Right atrium auricular region (tissue), 2 donors: Measurements from ENCODE around the gene INHBE. TPM values are rescaled to one million over a fixed set of nuclear protein-coding genes. Genes with fewer than 3 reads are reported as not detected.

ENCODE experiments used
- DNase-seq: peaks from one replicate; pipeline ENCODE4 v3.0.0-alpha.2; 2019; ENCODE audit warnings: low spot score
- H3K27ac ChIP-seq, 2 donors: fragments of 200-600 bp; sonication (generic); 1 replicate in 1 of 2; 2 replicates in 1 of 2; pipeline ENCODE4 v1.5.1; 2016 to 2019
- H3K27me3 ChIP-seq, 2 donors: fragments of 200-600 bp; sonication (generic); one replicate each; pipeline versions ENCODE4 v1.5.1 to v1.6.0; 2017 to 2019
- H3K36me3 ChIP-seq: fragments of 200-600 bp; sonication (generic); one replicate; pipeline ENCODE4 v1.5.1; 2016
- H3K4me1 ChIP-seq, 2 donors: fragments of 200-600 bp; sonication (generic); one replicate each; pipeline versions ENCODE4 v1.5.1 to v1.6.0; 2017 to 2019
- H3K4me3 ChIP-seq, 2 donors: fragments of 200-600 bp; sonication (generic); 1 replicate in 1 of 2; 2 replicates in 1 of 2; pipeline ENCODE4 v1.5.1; 2017 to 2019; ENCODE audit warnings: mild to moderate bottlenecking in 1 of 2, moderate library complexity in 1 of 2
- H3K9me3 ChIP-seq, 2 donors: fragments of 200-600 bp; sonication (generic); one replicate each; pipeline ENCODE4 v1.5.1; 2019
- total RNA-seq, 2 donors: library from RNA; depleted of rRNA; stranded (reverse); fragments of >200 nt; gene quantifications; one replicate each; pipeline ENCODE4 v1.1.0, GENCODE V29; 2016
- TF ChIP-seq, protein P1 (sequence below), 2 donors: fragments of 200-600 bp; sonication (generic); IDR thresholded peaks; one replicate each; pipeline ENCODE4 v1.5.1; 2019; ENCODE audit warnings: antibody characterized with exemption in 2 of 2

Gene INHBE
- total RNA-seq, 2 donors from 2014 or later: not detected

DNA sequence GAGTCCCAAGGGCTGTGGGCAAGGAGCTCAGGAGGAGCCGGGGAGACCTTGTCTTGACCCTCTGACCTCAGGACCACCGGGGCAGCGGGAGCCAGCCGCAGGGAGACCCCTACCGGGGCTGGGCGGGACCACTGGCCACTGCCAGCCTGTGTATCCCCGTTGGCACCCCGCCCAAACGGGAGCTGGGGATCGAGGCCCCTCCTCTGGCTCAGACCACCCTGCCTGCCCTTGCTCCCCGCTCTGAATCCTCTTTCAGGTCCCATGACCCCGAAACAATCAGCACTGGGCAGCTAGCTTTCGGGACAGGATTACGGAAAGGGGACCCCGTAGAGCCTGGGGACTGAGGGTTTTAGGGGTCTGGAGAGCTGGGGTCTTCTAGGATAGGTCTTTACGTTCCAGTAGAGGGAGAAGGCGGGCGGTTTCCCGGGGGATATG is 5.8 kb downstream of the INHBE start:
- TF ChIP-seq, protein P1, sequence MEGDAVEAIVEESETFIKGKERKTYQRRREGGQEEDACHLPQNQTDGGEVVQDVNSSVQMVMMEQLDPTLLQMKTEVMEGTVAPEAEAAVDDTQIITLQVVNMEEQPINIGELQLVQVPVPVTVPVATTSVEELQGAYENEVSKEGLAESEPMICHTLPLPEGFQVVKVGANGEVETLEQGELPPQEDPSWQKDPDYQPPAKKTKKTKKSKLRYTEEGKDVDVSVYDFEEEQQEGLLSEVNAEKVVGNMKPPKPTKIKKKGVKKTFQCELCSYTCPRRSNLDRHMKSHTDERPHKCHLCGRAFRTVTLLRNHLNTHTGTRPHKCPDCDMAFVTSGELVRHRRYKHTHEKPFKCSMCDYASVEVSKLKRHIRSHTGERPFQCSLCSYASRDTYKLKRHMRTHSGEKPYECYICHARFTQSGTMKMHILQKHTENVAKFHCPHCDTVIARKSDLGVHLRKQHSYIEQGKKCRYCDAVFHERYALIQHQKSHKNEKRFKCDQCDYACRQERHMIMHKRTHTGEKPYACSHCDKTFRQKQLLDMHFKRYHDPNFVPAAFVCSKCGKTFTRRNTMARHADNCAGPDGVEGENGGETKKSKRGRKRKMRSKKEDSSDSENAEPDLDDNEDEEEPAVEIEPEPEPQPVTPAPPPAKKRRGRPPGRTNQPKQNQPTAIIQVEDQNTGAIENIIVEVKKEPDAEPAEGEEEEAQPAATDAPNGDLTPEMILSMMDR (IDR thresholded peaks at IDR 0.05): no peak
- no peaks in the 10 kb centered on the region for H3K27me3 ChIP-seq
- H3K36me3 ChIP-seq: no peaks in the 10 kb centered on the region
- peaks cover 0 to 34% of the 10 kb centered on the region in 2 donors for H3K4me1 ChIP-seq
- peak overlapping the region; percentile 44 to 73 for H3K4me3 ChIP-seq
- H3K9me3 ChIP-seq: no peaks in the 10 kb centered on the region
- peak overlapping the region; percentile 72 to 73 for H3K27ac ChIP-seq
- DNase-seq: no peak

DNA sequence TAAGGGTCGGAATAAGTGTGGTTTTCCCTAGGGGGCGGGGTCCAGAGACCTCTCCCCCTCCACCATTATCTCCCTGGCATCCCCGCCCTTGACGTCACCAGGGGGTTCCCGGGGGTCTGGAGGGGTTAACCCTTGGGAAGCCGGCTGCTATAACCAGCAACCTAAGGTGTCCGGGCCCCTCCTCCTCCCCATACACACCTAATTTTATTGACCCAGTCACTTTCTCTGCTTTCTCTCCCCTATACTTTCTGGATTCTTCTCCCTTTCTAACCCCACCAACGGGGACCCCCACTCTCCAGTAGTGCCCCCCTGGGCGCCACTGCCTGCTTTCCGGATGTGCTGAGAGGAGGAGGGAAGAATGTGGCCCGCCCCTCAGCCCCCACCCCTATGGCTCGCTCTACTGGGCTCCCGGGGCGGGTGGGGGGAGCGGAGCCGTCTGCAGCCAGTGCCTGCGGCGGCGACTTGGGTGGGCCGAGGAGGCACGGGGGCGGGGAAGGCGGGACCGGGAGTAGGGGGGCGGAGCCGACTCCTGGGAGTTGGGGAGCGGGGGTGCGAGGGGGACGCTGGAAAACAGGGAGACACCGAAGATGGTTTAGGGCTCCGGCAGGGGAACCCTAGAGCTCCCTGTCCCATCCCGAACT is 6.3 kb downstream of the INHBE start:
- H3K36me3 ChIP-seq: no peaks in the 10 kb centered on the region
- no peaks in the 10 kb centered on the region for H3K27me3 ChIP-seq
- H3K27ac ChIP-seq: peak overlapping the region; percentile 72 to 73
- no peaks in the 10 kb centered on the region for H3K9me3 ChIP-seq
- TF ChIP-seq, protein P1 (IDR thresholded peaks at IDR 0.05): no peak
- peak overlapping the region; percentile 44 to 73 for H3K4me3 ChIP-seq
- H3K4me1 ChIP-seq: peaks cover 0 to 34% of the 10 kb centered on the region in 2 donors
- DNase-seq: peak; percentile 71

DNA sequence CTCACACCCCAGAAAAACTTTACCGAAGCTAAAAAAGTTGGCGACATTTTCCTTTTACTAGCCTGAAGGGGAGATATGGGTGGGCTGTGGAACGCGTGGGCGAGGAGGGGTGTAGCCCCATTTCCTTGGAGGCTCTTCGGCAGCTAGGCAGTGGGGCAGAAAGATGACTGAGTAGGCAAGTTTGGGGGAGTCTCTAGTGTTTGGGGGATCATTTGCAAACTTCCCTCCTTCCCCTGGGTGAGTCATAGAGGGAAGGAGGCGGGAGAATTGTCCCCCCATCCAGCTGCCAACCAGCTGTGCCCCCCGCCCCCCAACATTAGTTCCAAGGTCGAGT is 6.8 kb downstream of the INHBE start:
- Histone ChIP-seq H3K9me3 (no peaks in the 10 kb centered on the region), H3K27me3 (no peaks in the 10 kb centered on the region), H3K27ac (peak overlapping the region; percentile 72 to 73), H3K4me3 (peak overlapping the region; percentile 44 to 73), H3K4me1 (peaks cover 0 to 34% of the 10 kb centered on the region in 2 donors), H3K36me3 (no peaks in the 10 kb centered on the region)
- DNase-seq: no peak
- TF ChIP-seq, protein P1 (IDR thresholded peaks at IDR 0.05): no peak

DNA sequence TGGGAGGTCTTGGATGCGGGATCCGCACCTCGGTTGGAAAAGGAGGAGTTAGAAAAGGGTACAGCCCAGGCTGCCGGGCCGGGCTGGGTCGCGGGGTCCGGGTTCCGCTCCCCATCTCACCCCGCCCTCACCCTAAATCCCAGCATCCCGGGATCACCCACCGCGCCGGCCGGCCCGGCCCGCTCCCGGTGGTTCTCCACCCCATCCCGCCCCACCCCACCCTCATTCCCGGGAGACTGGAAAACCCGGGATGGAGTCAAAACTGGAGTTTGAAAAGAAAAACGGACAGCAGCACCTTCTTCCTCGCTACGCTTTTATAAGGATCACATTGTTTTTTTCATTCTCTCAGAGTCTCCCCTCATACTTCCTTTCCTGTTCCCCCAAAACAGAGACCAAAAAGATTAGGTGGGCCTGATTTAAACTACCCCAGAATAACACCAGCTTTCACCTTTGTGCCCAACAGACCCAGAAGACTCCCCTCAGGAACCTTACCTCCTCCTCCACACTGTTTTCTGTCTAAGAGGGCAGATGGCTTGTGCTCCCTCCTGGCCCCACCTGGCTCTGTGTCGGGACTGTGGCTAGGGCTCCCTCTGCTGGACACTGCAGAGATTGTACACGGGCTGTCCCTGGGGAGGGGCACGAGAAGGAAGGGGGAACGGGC is 7.3 kb downstream of the INHBE start:
- peaks cover 0 to 34% of the 10 kb centered on the region in 2 donors for H3K4me1 ChIP-seq
- peak; percentile 88 for DNase-seq
- TF ChIP-seq, protein P1 (IDR thresholded peaks at IDR 0.05): peak; percentile 95 to 96
- H3K36me3 ChIP-seq: no peaks in the 10 kb centered on the region
- no peaks in the 10 kb centered on the region for H3K9me3 ChIP-seq
- peak overlapping the region; percentile 44 to 73 for H3K4me3 ChIP-seq
- H3K27me3 ChIP-seq: no peaks in the 10 kb centered on the region
- H3K27ac ChIP-seq: peak overlapping the region; percentile 72 to 73

DNA sequence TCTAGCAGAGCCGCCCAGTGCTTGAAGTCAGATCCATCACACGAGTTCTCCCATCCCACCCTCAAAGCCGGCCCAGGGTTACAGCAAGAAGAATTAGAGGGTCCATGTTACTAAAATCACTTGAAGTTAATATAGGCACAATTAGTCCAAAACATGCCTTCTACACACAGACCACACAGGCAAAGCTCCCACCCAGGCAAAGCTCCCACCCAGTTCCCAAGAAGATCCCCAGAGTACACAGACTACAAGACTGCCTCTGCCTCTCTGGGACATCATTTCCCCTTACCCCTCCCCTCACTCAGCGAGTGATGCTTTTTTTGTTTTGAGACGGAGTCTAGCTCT is 7.8 kb downstream of the INHBE start:
- Histone ChIP-seq H3K9me3 (no peaks in the 10 kb centered on the region), H3K4me1 (peaks cover 0 to 34% of the 10 kb centered on the region in 2 donors), H3K4me3 (peak overlapping the region in 1 of 2 donors; percentile 73), H3K27ac (peak overlapping the region; percentile 72 to 73), H3K27me3 (no peaks in the 10 kb centered on the region), H3K36me3 (no peaks in the 10 kb centered on the region)
- no peak for DNase-seq
- TF ChIP-seq, protein P1 (IDR thresholded peaks at IDR 0.05): peak in 1 of 2 donors; percentile 9
